IMR-90 (cell line): ENCODE data around the gene INPP4A. TPM values are rescaled to one million over a fixed set of nuclear protein-coding genes. Genes with fewer than 3 reads are reported as not detected.
"Not testable (repeated sequence)": the region's sequence is repeated elsewhere in the genome, so short reads cannot be mapped to it uniquely, and the experiment has no call there.

Experiments used
- ATAC-seq: fragments of 200-7000 bp; cut with Tn5 transposase; 2 replicates; pipeline ENCODE4 v1.9.1; 2020; ENCODE audit warnings: low read depth, mild to moderate bottlenecking, moderate library complexity
- BruUV-seq: library from RNA; stranded (reverse); fragments of 400-500 nt; replicated peaks from 2 replicates; lab custom pipeline; 2021; lab: Mats Ljungman, UMichigan
- CTCF ChIA-PET: fragments of 300-600 bp; formaldehyde crosslinking; extraction: SDS; loops from one replicate; lab custom pipeline; 2021; ENCODE audit warnings: antibody characterized with exemption; lab: Yijun Ruan, JAX
- POLR2A ChIA-PET: fragments of 300-600 bp; sonication (Branson Sonifier 250); formaldehyde crosslinking; loops from one replicate; lab custom pipeline; 2022; ENCODE audit warnings: antibody characterized with exemption; ENCODE audit not compliant: unreplicated experiment; lab: Charles Lee
- DNase-seq: peaks from one replicate; pipeline ENCODE4 v3.0.0; 2013
- H2AFZ ChIP-seq: replicated peaks from 2 replicates; pipeline ENCODE3; 2013; ENCODE audit warnings: low read length, mild to moderate bottlenecking; ENCODE audit not compliant: poor library complexity
- H2AK5ac ChIP-seq: 2 replicates; pipeline ENCODE4 v1.6.1; 2013; ENCODE audit warnings: low read depth, low read length, inconsistent platforms
- H2AK9ac ChIP-seq: replicated peaks from 2 replicates; pipeline ENCODE3; 2013; ENCODE audit warnings: mild to moderate bottlenecking, low read depth, low read length, moderate library complexity; ENCODE audit not compliant: poor library complexity
- H2BK120ac ChIP-seq: 2 replicates; pipeline ENCODE4 v1.6.1; 2013; ENCODE audit warnings: low read depth, low read length, inconsistent platforms
- H2BK15ac ChIP-seq: 3 replicates; pipeline ENCODE4 v1.6.1; 2013; ENCODE audit warnings: low read depth, low read length, inconsistent platforms
- H2BK20ac ChIP-seq: 2 replicates; pipeline ENCODE4 v1.6.1; 2013; ENCODE audit warnings: low read depth, mild to moderate bottlenecking, inconsistent platforms, low read length, moderate library complexity
- H2BK5ac ChIP-seq: 2 replicates; pipeline ENCODE4 v1.6.1; 2013; ENCODE audit warnings: mild to moderate bottlenecking, low read depth, low read length, inconsistent platforms; ENCODE audit not compliant: poor library complexity, severe bottlenecking
- H3K14ac ChIP-seq: replicated peaks from 2 replicates; pipeline ENCODE4 v1.6.1; 2013; ENCODE audit warnings: low read depth, low read length, inconsistent platforms
- H3K18ac ChIP-seq: 2 replicates; pipeline ENCODE4 v1.6.1; 2013; ENCODE audit warnings: low read depth, low read length, control low read depth
- H3K23ac ChIP-seq: 2 replicates; pipeline ENCODE4 v1.6.1; 2013; ENCODE audit warnings: low read depth, low read length, inconsistent platforms
- H3K27ac ChIP-seq: 2 replicates; pipeline ENCODE4 v1.5.1; 2013; ENCODE audit warnings: mild to moderate bottlenecking, control low read depth, low read length; ENCODE audit not compliant: insufficient read depth
- H3K27me3 ChIP-seq: 2 replicates; pipeline ENCODE4 v1.6.1; 2013; ENCODE audit warnings: low read length; ENCODE audit not compliant: control insufficient read depth, insufficient read depth
- H3K36me3 ChIP-seq: 2 replicates; pipeline ENCODE4 v1.6.1; 2013; ENCODE audit warnings: low read length, mixed read lengths; ENCODE audit not compliant: control insufficient read depth, insufficient read depth
- H3K4ac ChIP-seq: 2 replicates; pipeline ENCODE4 v1.6.1; 2013; ENCODE audit warnings: low read depth, low read length, inconsistent platforms
- H3K4me1 ChIP-seq: 2 replicates; pipeline ENCODE4 v1.6.1; 2013; ENCODE audit warnings: low read length, mixed read lengths; ENCODE audit not compliant: control insufficient read depth, insufficient read depth
- H3K4me2 ChIP-seq: 2 replicates; pipeline ENCODE4 v1.6.1; 2013; ENCODE audit warnings: low read depth, mild to moderate bottlenecking, control low read depth, low read length, moderate library complexity
- H3K4me3 ChIP-seq: 2 replicates; pipeline ENCODE4 v1.5.1; 2013; ENCODE audit warnings: low read depth, mild to moderate bottlenecking, control low read depth, low read length, moderate library complexity; ENCODE audit not compliant: insufficient read depth
- H3K56ac ChIP-seq: 2 replicates; pipeline ENCODE4 v1.6.1; 2013; ENCODE audit warnings: low read length, inconsistent platforms; ENCODE audit not compliant: insufficient read depth; ENCODE audit errors: extremely low read depth
- H3K79me1 ChIP-seq, 2 experiments: 2 replicates each; pipeline ENCODE4 v1.6.1; 2013; ENCODE audit warnings: low read length in 2 of 2, inconsistent platforms in 1 of 2, low read depth in 1 of 2
- H3K9ac ChIP-seq: 2 replicates; pipeline ENCODE4 v1.6.1; 2013; ENCODE audit warnings: low read depth, low read length, control low read depth
- H3K9me1 ChIP-seq: 2 replicates; pipeline ENCODE4 v1.6.1; 2013; ENCODE audit warnings: low read length, inconsistent platforms; ENCODE audit not compliant: insufficient read depth
- H3K9me3 ChIP-seq: 2 replicates; pipeline ENCODE4 v1.6.1; 2013; ENCODE audit warnings: low read length; ENCODE audit not compliant: control insufficient read depth, insufficient read depth
- H4K20me1 ChIP-seq: 2 replicates; pipeline ENCODE4 v1.6.1; 2013; ENCODE audit warnings: low read length, inconsistent platforms; ENCODE audit not compliant: insufficient read depth
- H4K5ac ChIP-seq: 2 replicates; pipeline ENCODE4 v1.6.1; 2013; ENCODE audit warnings: mild to moderate bottlenecking, low read depth, low read length, control low read depth
- H4K8ac ChIP-seq, 2 experiments: 2 replicates each; pipeline ENCODE4 v1.6.1; 2013; ENCODE audit warnings: low read depth in 2 of 2, low read length in 2 of 2, control low read depth in 1 of 2, inconsistent platforms in 1 of 2
- H4K91ac ChIP-seq: 2 replicates; pipeline ENCODE4 v1.6.1; 2013; ENCODE audit warnings: low read depth, low read length, inconsistent platforms; ENCODE audit not compliant: insufficient read depth
- WGBS, 2 experiments: methylation state at CpG; one replicate each; pipeline versions ENCODE4 v1.1.5 to v1.1.7; 2013; ENCODE audit warnings: missing lambda C conversion rate in 2 of 2; ENCODE audit not compliant: insufficient read length in 1 of 2; ENCODE audit errors: extremely low coverage in 2 of 2; 5-methylcytosine and 5-hydroxymethylcytosine counted together
- dilution Hi-C: fragments of 300-500 bp; cut with HindIII; formaldehyde crosslinking; loops from one replicate; pipeline ENCODE4 v1.14.3; 2018; ENCODE audit warnings: low sequenced_read_pairs; ENCODE audit not compliant: unreplicated experiment
- in situ Hi-C: fragments of 300-500 bp; cut with MboI; formaldehyde crosslinking; loops from 3 replicates; pipeline ENCODE4 v1.14.3; 2019; ENCODE audit warnings: low sequenced_read_pairs, inconsistent platforms, mixed read lengths
- intact Hi-C: fragments of 100-400 bp; cut with micrococcal nuclease; formaldehyde crosslinking; loops from 2 replicates; pipeline ENCODE4 v1.10.0; 2022
- polyA plus RNA-seq, 3 experiments: library from polyadenylated mRNA; depleted of rRNA; stranded (reverse); fragments of >200 nt; gene quantifications; 2 replicates each; pipeline ENCODE4 v1.2.3, GENCODE V29; 2012; ENCODE audit warnings: low replicate concordance in 1 of 3
- total RNA-seq: library from RNA; depleted of rRNA; stranded (reverse); fragments of >200 nt; gene quantifications from 2 replicates; pipeline ENCODE4 v1.2.3, GENCODE V29; 2012

The INPP4A gene
- total and polyA plus RNA-seq, 2 of the 4 experiments (the other 2 are of a cell fraction), result 14.5 to 27.1 TPM

DNA sequence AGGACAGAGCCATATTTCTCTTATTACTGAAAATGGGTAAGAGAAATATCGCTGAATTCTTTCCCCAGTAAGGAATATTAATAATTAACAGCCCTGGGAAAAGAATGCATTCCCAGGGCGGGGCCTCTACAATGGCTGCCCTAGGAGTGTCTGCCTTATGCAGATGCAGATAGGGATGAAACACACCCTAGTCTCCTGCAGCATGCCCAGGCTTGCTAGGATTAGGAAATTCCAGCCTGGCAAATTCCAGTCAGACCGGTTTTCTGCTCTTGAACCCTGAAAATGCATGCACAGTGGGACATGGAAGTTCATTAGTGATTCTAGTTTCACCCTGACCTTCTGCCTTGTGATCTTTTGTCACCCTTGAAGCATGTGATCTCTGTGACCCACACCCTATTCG lies 9.0 kb upstream of the INPP4A start:
- H3K23ac ChIP-seq, H2BK15ac ChIP-seq, H2BK5ac ChIP-seq, DNase-seq, H3K4ac ChIP-seq, in situ Hi-C loops, H3K27me3 ChIP-seq, H4K91ac ChIP-seq, H3K14ac ChIP-seq, H2AK5ac ChIP-seq, H3K36me3 ChIP-seq, H2AFZ ChIP-seq, POLR2A ChIA-PET, intact Hi-C loops, H3K27ac ChIP-seq, H3K56ac ChIP-seq, H4K20me1 ChIP-seq, H3K4me1 ChIP-seq, H3K4me3 ChIP-seq, H2AK9ac ChIP-seq, H2BK20ac ChIP-seq, H4K5ac ChIP-seq, H3K79me1 ChIP-seq, H2BK120ac ChIP-seq, H4K8ac ChIP-seq, H3K9ac ChIP-seq, ATAC-seq, CTCF ChIA-PET, dilution Hi-C loops, H3K4me2 ChIP-seq, H3K18ac ChIP-seq, H3K9me1 ChIP-seq, BruUV-seq, H3K9me3 ChIP-seq: not testable (repeated sequence)
- 86% methylated on average over 1 of the region's 4 CpGs; no CpG with 5 or more reads in 1 of the 2 experiments for WGBS, 2 experiments
